ENCODE data around the gene EYA3. TPM values are rescaled to one million over a fixed set of nuclear protein-coding genes. Genes with fewer than 3 reads are reported as not detected.

The EYA3 gene
- total RNA-seq, 1 donor from 2014 or later = 16.9 TPM

- intact Hi-C loops (cut with micrococcal nuclease) = no loop called here
- no peak for TF ChIP-seq CTCF (IDR thresholded peaks at IDR 0.05; ENCODE audit: borderline replicate concordance)
- Histone ChIP-seq H3K4me1 (peaks cover 22% of the 10 kb centered on the region), H3K27ac (replicated peaks) (no peak overlapping the region), H3K4me3 (no peak overlapping the region), H3K9me3 (replicated peaks) (no peaks in the 10 kb centered on the region), H3K36me3 (peaks cover 11% of the 10 kb centered on the region), H3K27me3 (ENCODE audit: low read depth) (no peaks in the 10 kb centered on the region)
- DNase-seq = no peak
These were observed 30.2 kb downstream of the EYA3 start for GRCh38 chr1:28058168-28058567.

- H3K27me3 ChIP-seq (ENCODE audit: low read depth) = no peaks in the 10 kb centered on the region
- H3K4me1 ChIP-seq = peaks cover 22% of the 10 kb centered on the region
- intact Hi-C loops (cut with micrococcal nuclease) = no loop called here
- no peak overlapping the region for H3K27ac ChIP-seq (replicated peaks)
- no peak overlapping the region for H3K4me3 ChIP-seq
- peaks cover 18% of the 10 kb centered on the region for H3K36me3 ChIP-seq
- DNase-seq = no peak
- TF ChIP-seq CTCF (IDR thresholded peaks at IDR 0.05; ENCODE audit: borderline replicate concordance) = no peak
- no peaks in the 10 kb centered on the region for H3K9me3 ChIP-seq (replicated peaks)
These were observed 32.1 kb downstream of the EYA3 start for GRCh38 chr1:28056129-28056925.

GRCh38 chr1:28050776-28051175, 37.6 kb downstream of the EYA3 start:
- DNase-seq = no peak
- TF ChIP-seq CTCF (IDR thresholded peaks at IDR 0.05; ENCODE audit: borderline replicate concordance) = no peak
- no peaks in the 10 kb centered on the region for H3K27me3 ChIP-seq (ENCODE audit: low read depth)
- intact Hi-C loops (cut with micrococcal nuclease) = no loop called here
- no peaks in the 10 kb centered on the region for H3K4me1 ChIP-seq
- no peaks in the 10 kb centered on the region for H3K9me3 ChIP-seq (replicated peaks)
- no peak overlapping the region for H3K27ac ChIP-seq (replicated peaks)
- H3K4me3 ChIP-seq = no peak overlapping the region
- H3K36me3 ChIP-seq = peaks cover 42% of the 10 kb centered on the region

GRCh38 chr1:28046716-28047115, 41.7 kb downstream of the EYA3 start:
- H3K4me3 ChIP-seq = no peak overlapping the region
- TF ChIP-seq CTCF (IDR thresholded peaks at IDR 0.05; ENCODE audit: borderline replicate concordance) = no peak
- no peaks in the 10 kb centered on the region for H3K9me3 ChIP-seq (replicated peaks)
- H3K27ac ChIP-seq (replicated peaks) = no peak overlapping the region
- no peak for DNase-seq
- H3K27me3 ChIP-seq (ENCODE audit: low read depth) = no peaks in the 10 kb centered on the region
- intact Hi-C loops (cut with micrococcal nuclease) = no loop called here
- H3K4me1 ChIP-seq = no peaks in the 10 kb centered on the region
- H3K36me3 ChIP-seq = peaks cover 35% of the 10 kb centered on the region

GRCh38 chr1:28045777-28046176, 42.6 kb downstream of the EYA3 start:
- Histone ChIP-seq H3K9me3 (replicated peaks) (no peaks in the 10 kb centered on the region), H3K27ac (replicated peaks) (no peak overlapping the region), H3K4me1 (no peaks in the 10 kb centered on the region), H3K36me3 (peaks cover 40% of the 10 kb centered on the region), H3K4me3 (no peak overlapping the region), H3K27me3 (ENCODE audit: low read depth) (no peaks in the 10 kb centered on the region)
- intact Hi-C loops (cut with micrococcal nuclease) = no loop called here
- TF ChIP-seq CTCF (IDR thresholded peaks at IDR 0.05; ENCODE audit: borderline replicate concordance) = no peak
- DNase-seq = no peak

Measured in left ventricle myocardium inferior (tissue), 1 donor.